SK-N-SH (cell line): ENCODE measurements around the gene ERC1. TPM values are rescaled to one million over a fixed set of nuclear protein-coding genes. Genes with fewer than 3 reads are reported as not detected.
A peak's percentile ranks its signal among the peaks of the same experiment; 100 is the strongest.

Experiments used
- CTCF ChIA-PET: fragments of 300-600, 350-600 bp; formaldehyde crosslinking; extraction: SDS; loops from one replicate; lab custom pipeline; 2021; lab: Yijun Ruan, JAX
- POLR2A ChIA-PET: fragments of 350-600 bp; sonication (Branson Sonifier 250); formaldehyde crosslinking; extraction: SDS; loops from one replicate; lab custom pipeline; 2020; ENCODE audit warnings: antibody characterized with exemption, inconsistent platforms; lab: Yijun Ruan, JAX
- DNase-seq: peaks from one replicate; pipeline ENCODE4 v3.0.0; 2012
- H2AFZ ChIP-seq: fragments of 200-600 bp; sonication (generic); 2 replicates; pipeline ENCODE4 v1.8.1; 2016; ENCODE audit warnings: antibody characterized with exemption, mild to moderate bottlenecking, low read depth
- H3F3A ChIP-seq: fragments of 200-600 bp; sonication (generic); replicated peaks from 2 replicates; pipeline ENCODE3; 2016; ENCODE audit warnings: antibody characterized with exemption, mild to moderate bottlenecking; ENCODE audit not compliant: insufficient read depth
- H3K27ac ChIP-seq, 2 experiments: fragments of 200-500 bp in 1 of 2; fragments of 200-600 bp in 1 of 2; sonication (Bioruptor generic) in 1 of 2; sonication (generic), shearing (Covaris generic) in 1 of 2; 2 replicates each; pipeline versions ENCODE4 v1.5.1 to v1.6.1; 2014 to 2016; ENCODE audit warnings: low read depth in 2 of 2, inconsistent platforms in 1 of 2, low read length in 1 of 2, mild to moderate bottlenecking in 1 of 2, mixed read lengths in 1 of 2
- H3K27me3 ChIP-seq: fragments of 200-600 bp; sonication (generic), shearing (Covaris generic); 2 replicates; pipeline ENCODE4 v1.6.1; 2016; ENCODE audit warnings: mixed run types; ENCODE audit not compliant: insufficient read depth
- H3K36me3 ChIP-seq, 2 experiments: fragments of 200-500 bp in 1 of 2; fragments of 200-600 bp in 1 of 2; sonication (Bioruptor generic) in 1 of 2; sonication (generic) in 1 of 2; replicated peaks in 1 of 2; 2 replicates each; pipeline versions ENCODE3 to v1.5.1; 2014 to 2016; ENCODE audit warnings: low read length in 1 of 2, mild to moderate bottlenecking in 1 of 2; ENCODE audit not compliant: insufficient read depth in 2 of 2, control insufficient read depth in 1 of 2
- H3K4me1 ChIP-seq, 2 experiments: fragments of 200-500 bp in 1 of 2; fragments of 200-600 bp in 1 of 2; sonication (Bioruptor generic) in 1 of 2; sonication (generic), shearing (Covaris generic) in 1 of 2; 2 replicates each; pipeline versions ENCODE4 v1.5.1 to v1.6.1; 2014 to 2016; ENCODE audit warnings: low read depth in 1 of 2, low read length in 1 of 2, mixed run types in 1 of 2; ENCODE audit not compliant: insufficient read depth in 2 of 2, control insufficient read depth in 1 of 2
- H3K4me2 ChIP-seq: fragments of 200-600 bp; sonication (generic), shearing (Covaris generic); 2 replicates; pipeline ENCODE4 v1.6.1; 2017; ENCODE audit warnings: mixed run types
- H3K4me3 ChIP-seq, 2 experiments: fragments of 200-500 bp in 1 of 2; fragments of 200-600 bp in 1 of 2; sonication (Bioruptor generic) in 1 of 2; sonication (generic), shearing (Covaris generic) in 1 of 2; 2 replicates each; pipeline versions ENCODE4 v1.5.1 to v1.8.1; 2014 to 2016; ENCODE audit warnings: low read depth in 2 of 2, inconsistent platforms in 1 of 2, low read length in 1 of 2, mild to moderate bottlenecking in 1 of 2, mixed read lengths in 1 of 2, moderate library complexity in 1 of 2
- H3K79me2 ChIP-seq: fragments of 200-600 bp; sonication (generic); 2 replicates; pipeline ENCODE4 v1.8.1; 2017; ENCODE audit warnings: mild to moderate bottlenecking; ENCODE audit not compliant: insufficient read depth
- H3K9ac ChIP-seq: fragments of 200-600 bp; sonication (generic); 2 replicates; pipeline ENCODE4 v1.6.1; 2017; ENCODE audit warnings: mixed run types
- H3K9me2 ChIP-seq: fragments of 200-600 bp; sonication (generic); 2 replicates; pipeline ENCODE4 v1.6.1; 2017; ENCODE audit warnings: mixed run types
- H3K9me3 ChIP-seq: fragments of 200-600 bp; sonication (generic); 2 replicates; pipeline ENCODE4 v1.6.1; 2017; ENCODE audit warnings: mixed run types, mild to moderate bottlenecking, moderate library complexity
- H4K20me1 ChIP-seq: fragments of 200-600 bp; sonication (generic); 2 replicates; pipeline ENCODE4 v1.6.1; 2017; ENCODE audit warnings: mild to moderate bottlenecking, mixed run types; ENCODE audit not compliant: insufficient read depth
- CTCF ChIP-seq: fragments of 200-600 bp; sonication (generic); IDR thresholded peaks from 2 replicates; pipeline ENCODE4 v1.6.1; 2017; ENCODE audit warnings: antibody characterized with exemption, mild to moderate bottlenecking, moderate library complexity
- ELF1 ChIP-seq: IDR thresholded peaks from 2 replicates; pipeline ENCODE4 v1.4.0; 2012
- EP300 ChIP-seq, 2 experiments: IDR thresholded peaks; 2 replicates each; pipeline versions ENCODE4 v1.4.0 to v1.6.1; 2012; ENCODE audit warnings: borderline replicate concordance in 1 of 2, low read depth in 1 of 2, low read length in 1 of 2
- FOSL2 ChIP-seq: IDR thresholded peaks from 2 replicates; pipeline ENCODE4 v1.4.0; 2012; ENCODE audit warnings: low read depth, mild to moderate bottlenecking, moderate library complexity, borderline replicate concordance
- FOXJ3 ChIP-seq: sonication (generic); formaldehyde crosslinking; IDR thresholded peaks from 2 replicates; pipeline ENCODE4 v1.5.1; 2020; ENCODE audit warnings: mild to moderate bottlenecking, missing genetic modification reagents
- FOXM1 ChIP-seq: IDR thresholded peaks from 2 replicates; pipeline ENCODE4 v1.4.0; 2012; ENCODE audit warnings: low read depth, mild to moderate bottlenecking
- GABPA ChIP-seq: IDR thresholded peaks from 2 replicates; pipeline ENCODE4 v1.4.0; 2012; ENCODE audit warnings: low read depth, mild to moderate bottlenecking
- JUND ChIP-seq: IDR thresholded peaks from 2 replicates; pipeline ENCODE4 v1.4.0; 2012
- MEF2A ChIP-seq: IDR thresholded peaks from 2 replicates; pipeline ENCODE4 v1.4.0; 2012; ENCODE audit warnings: low read depth, borderline replicate concordance
- NFIC ChIP-seq: IDR thresholded peaks from 2 replicates; pipeline ENCODE4 v1.4.0; 2012; ENCODE audit warnings: borderline replicate concordance
- POLR2AphosphoS5 ChIP-seq: IDR thresholded peaks from 2 replicates; pipeline ENCODE4 v1.6.1; 2012; ENCODE audit warnings: low read depth, low read length
- RCOR1 ChIP-seq: fragments of 150-350 bp; IDR thresholded peaks from 2 replicates; pipeline ENCODE4 v1.6.1; 2017; ENCODE audit warnings: antibody characterized with exemption, low read length
- RFX5 ChIP-seq: IDR thresholded peaks from 2 replicates; pipeline ENCODE4 v1.6.1; 2012; ENCODE audit warnings: mild to moderate bottlenecking, improper control_type of control experiment, low read length
- RXRA ChIP-seq: IDR thresholded peaks from 2 replicates; pipeline ENCODE4 v1.4.0; 2012; ENCODE audit warnings: low read depth, mild to moderate bottlenecking, borderline replicate concordance
- TAF1 ChIP-seq: IDR thresholded peaks from 2 replicates; pipeline ENCODE4 v1.6.1; 2012; ENCODE audit warnings: low read depth, mild to moderate bottlenecking, low read length, moderate library complexity, borderline replicate concordance
- TCF12 ChIP-seq: IDR thresholded peaks from 2 replicates; pipeline ENCODE4 v1.4.0; 2012
- YY1 ChIP-seq: IDR thresholded peaks from 2 replicates; pipeline ENCODE4 v1.4.0; 2012; ENCODE audit warnings: low read depth, mild to moderate bottlenecking
- ZBTB33 ChIP-seq: IDR thresholded peaks from 2 replicates; pipeline ENCODE4 v1.4.0; 2012; ENCODE audit warnings: low read depth, borderline replicate concordance
- WGBS: methylation state at CpG from one replicate; pipeline ENCODE4 v1.1.6; 2017; ENCODE audit warnings: low lambda C conversion rate; 5-methylcytosine and 5-hydroxymethylcytosine counted together
- polyA plus RNA-seq, 3 experiments: library from polyadenylated mRNA; depleted of rRNA; stranded (reverse); fragments of >200 nt; gene quantifications; 2 replicates each; pipeline ENCODE4 v1.2.3, GENCODE V29; 2012
- TF ChIP-seq, protein P1 (sequence below): IDR thresholded peaks from 2 replicates; pipeline ENCODE4; 2012
- TF ChIP-seq, protein P2 (sequence below): fragments of 150-350 bp; IDR thresholded peaks from 2 replicates; pipeline ENCODE4 v1.6.1; 2017; ENCODE audit warnings: antibody characterized with exemption, low read length, low read depth, borderline replicate concordance

Gene ERC1
- polyA plus RNA-seq, 1 of the 3 experiments (the other 2 are of a cell fraction) = 7.5 TPM

DNA sequence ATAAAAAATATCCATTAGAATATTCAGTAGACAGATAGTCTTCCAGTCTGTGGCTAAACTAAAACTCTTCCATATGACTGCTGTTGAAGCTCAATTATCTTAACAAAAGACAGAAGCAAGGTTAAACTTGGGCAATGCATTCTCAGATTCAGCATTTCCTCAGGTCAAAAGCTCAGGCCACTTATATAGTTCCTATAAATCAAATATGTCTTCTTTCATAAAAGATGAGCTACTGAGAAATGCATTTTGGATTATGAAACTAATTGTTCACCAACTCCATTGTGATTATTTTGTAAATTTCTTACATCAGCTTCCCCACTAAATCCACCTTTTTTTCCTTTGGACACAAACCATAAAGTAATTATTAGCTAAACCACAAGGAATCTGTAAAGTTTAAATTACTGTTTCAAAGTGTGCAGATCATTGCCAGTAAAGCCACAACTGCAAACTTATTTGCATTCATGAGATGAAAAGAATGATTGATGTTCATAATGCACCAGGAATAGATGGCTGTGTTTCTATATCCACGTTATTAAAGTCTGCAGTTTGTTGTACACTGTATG is 379.0 kb downstream of the ERC1 start:
- Histone ChIP-seq H3K9ac (no peak overlapping the region), H3K4me2 (no peak overlapping the region), H2AFZ (no peak overlapping the region), H3K9me2 (no peaks in the 10 kb centered on the region), H3K36me3 (peaks cover 2 to 28% of the 10 kb centered on the region in 2 experiments), H3K4me3 (no peak overlapping the region), H3K27me3 (no peaks in the 10 kb centered on the region), H3K4me1 (peaks cover 7 to 14% of the 10 kb centered on the region in 2 experiments; a peak in 3 of 4 replicates), H4K20me1 (no peaks in the 10 kb centered on the region), H3F3A (peaks cover 8% of the 10 kb centered on the region), H3K9me3 (no peaks in the 10 kb centered on the region), H3K27ac (peak overlapping the region in 1 of 2 experiments; percentile 74; a peak in 1 of 4 replicates), H3K79me2 (no peaks in the 10 kb centered on the region)
- ChIA-PET POLR2A (no interaction called here), CTCF (interaction anchor here (1.1 to 1.2 kb wide), 2 partner anchors 15 to 26 kb away, joined by 3 to 4 read pairs; no protein-coding TSS in a partner anchor)
- WGBS = 54% methylated on average over 1 of the region's 1 CpG
- TF ChIP-seq POLR2AphosphoS5 (peak; percentile 40; the same call in 1 of the 2 replicates), EP300 (IDR thresholded peaks at IDR 0.05; ENCODE audit: borderline replicate concordance in 1 of 2, low read depth in 1 of 2, low read length in 1 of 2) (peak; percentile 20 to 62; a peak in 3 of 4 replicates), TCF12 (peak; percentile 60), RXRA (no peak)
- TF ChIP-seq, protein P1, sequence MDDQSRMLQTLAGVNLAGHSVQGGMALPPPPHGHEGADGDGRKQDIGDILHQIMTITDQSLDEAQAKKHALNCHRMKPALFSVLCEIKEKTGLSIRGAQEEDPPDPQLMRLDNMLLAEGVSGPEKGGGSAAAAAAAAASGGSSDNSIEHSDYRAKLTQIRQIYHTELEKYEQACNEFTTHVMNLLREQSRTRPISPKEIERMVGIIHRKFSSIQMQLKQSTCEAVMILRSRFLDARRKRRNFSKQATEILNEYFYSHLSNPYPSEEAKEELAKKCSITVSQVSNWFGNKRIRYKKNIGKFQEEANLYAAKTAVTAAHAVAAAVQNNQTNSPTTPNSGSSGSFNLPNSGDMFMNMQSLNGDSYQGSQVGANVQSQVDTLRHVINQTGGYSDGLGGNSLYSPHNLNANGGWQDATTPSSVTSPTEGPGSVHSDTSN = peak; percentile 36; the same call in 1 of the 2 replicates
- DNase-seq = no peak

GRCh38 chr12:1373901-1374735 is 383.1 kb downstream of the ERC1 start:
- Histone ChIP-seq H3K79me2 (no peaks in the 10 kb centered on the region), H3K4me2 (no peak overlapping the region), H3K9ac (no peak overlapping the region), H3K27ac (peak overlapping the region; percentile 4 to 39; a peak in 2 of 4 replicates), H3K27me3 (no peaks in the 10 kb centered on the region), H2AFZ (no peak overlapping the region), H3K36me3 (peaks cover 7 to 28% of the 10 kb centered on the region in 2 experiments), H3K9me3 (no peaks in the 10 kb centered on the region), H3K9me2 (no peaks in the 10 kb centered on the region), H4K20me1 (no peaks in the 10 kb centered on the region), H3F3A (peaks cover 8% of the 10 kb centered on the region), H3K4me3 (no peak overlapping the region), H3K4me1 (peaks cover 7 to 9% of the 10 kb centered on the region in 2 experiments; a peak in 3 of 4 replicates)
- 69% methylated on average over 8 of the region's 8 CpGs for whole genome bisulfite sequencing
- ChIA-PET CTCF (interaction anchor here (2.2 kb wide), 1 partner anchor 256 kb away, joined by 4 read pairs; no protein-coding TSS in a partner anchor), POLR2A (no interaction called here)
- DNase-seq = no peak
- no peak for TF ChIP-seq FOXM1
- no peak for TF ChIP-seq RCOR1
- TF ChIP-seq RFX5 = no peak
- no peak for TF ChIP-seq GABPA
- no peak for TF ChIP-seq FOSL2
- TF ChIP-seq ZBTB33 = no peak
- TF ChIP-seq YY1 = no peak
- TF ChIP-seq, protein P2, sequence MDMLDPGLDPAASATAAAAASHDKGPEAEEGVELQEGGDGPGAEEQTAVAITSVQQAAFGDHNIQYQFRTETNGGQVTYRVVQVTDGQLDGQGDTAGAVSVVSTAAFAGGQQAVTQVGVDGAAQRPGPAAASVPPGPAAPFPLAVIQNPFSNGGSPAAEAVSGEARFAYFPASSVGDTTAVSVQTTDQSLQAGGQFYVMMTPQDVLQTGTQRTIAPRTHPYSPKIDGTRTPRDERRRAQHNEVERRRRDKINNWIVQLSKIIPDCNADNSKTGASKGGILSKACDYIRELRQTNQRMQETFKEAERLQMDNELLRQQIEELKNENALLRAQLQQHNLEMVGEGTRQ = no peak
- no peak for TF ChIP-seq JUND
- TF ChIP-seq NFIC = no peak
- TF ChIP-seq FOXJ3 (CRISPR knock-in tag) = no peak
- TF ChIP-seq POLR2AphosphoS5 = no peak
- TF ChIP-seq CTCF = no peak
- no peak for TF ChIP-seq MEF2A
- no peak for TF ChIP-seq ELF1
- no peak for TF ChIP-seq TAF1
